Umbilical cord (tissue), 2 donors: ENCODE measurements around the gene CILP2. TPM values are rescaled to one million over a fixed set of nuclear protein-coding genes. Genes with fewer than 3 reads are reported as not detected.

ENCODE experiments used
- DNase-seq: peaks from one replicate; pipeline ENCODE4 v3.0.0-alpha.2; 2015; ENCODE audit warnings: low spot score
- total RNA-seq: library from RNA; depleted of rRNA; stranded (reverse); fragments of >200 nt; gene quantifications from one replicate; pipeline ENCODE4 v1.2.3, GENCODE V29; 2014; ENCODE audit warnings: low replicate concordance; ENCODE audit not compliant: insufficient read depth

CILP2 gene
- total RNA-seq, 1 donor from 2014 or later, result 20.5 TPM

- no peak for DNase-seq
Observed at GRCh38 chr19:19563348-19563848, 25.3 kb downstream of the CILP2 start.

GRCh38 chr19:19566306-19566705 lies 28.2 kb downstream of the CILP2 start:
- DNase-seq, result no peak

GRCh38 chr19:19567391-19567790 lies 29.3 kb downstream of the CILP2 start:
- DNase-seq, result no peak

- DNase-seq, result no peak
Observed at GRCh38 chr19:19568802-19569756, 31.0 kb downstream of the CILP2 start.

DNA sequence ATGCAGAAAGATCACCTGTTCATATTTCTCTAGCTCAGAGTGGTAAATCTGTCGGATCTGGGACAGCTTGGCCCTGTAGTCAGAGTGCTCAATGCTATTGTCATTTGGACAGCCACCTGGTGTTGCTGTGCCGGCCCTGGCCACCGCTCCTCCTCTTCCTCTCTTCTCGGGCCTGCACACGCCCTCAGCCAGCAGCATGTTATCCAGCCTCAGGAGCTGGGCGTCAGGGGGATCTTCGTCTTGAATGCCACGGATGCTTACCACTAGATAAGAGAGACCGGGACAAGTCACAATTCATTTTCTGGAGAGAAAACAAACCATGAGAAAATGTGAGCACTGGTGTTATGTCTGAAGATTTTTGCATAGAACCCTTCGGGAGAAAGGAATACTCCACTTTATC lies 32.5 kb downstream of the CILP2 start:
- no peak for DNase-seq

- DNase-seq, result no peak
Observed at GRCh38 chr19:19571071-19571786, 33.2 kb downstream of the CILP2 start.

- no peak for DNase-seq
Observed at GRCh38 chr19:19575411-19575810, 37.3 kb downstream of the CILP2 start.

DNA sequence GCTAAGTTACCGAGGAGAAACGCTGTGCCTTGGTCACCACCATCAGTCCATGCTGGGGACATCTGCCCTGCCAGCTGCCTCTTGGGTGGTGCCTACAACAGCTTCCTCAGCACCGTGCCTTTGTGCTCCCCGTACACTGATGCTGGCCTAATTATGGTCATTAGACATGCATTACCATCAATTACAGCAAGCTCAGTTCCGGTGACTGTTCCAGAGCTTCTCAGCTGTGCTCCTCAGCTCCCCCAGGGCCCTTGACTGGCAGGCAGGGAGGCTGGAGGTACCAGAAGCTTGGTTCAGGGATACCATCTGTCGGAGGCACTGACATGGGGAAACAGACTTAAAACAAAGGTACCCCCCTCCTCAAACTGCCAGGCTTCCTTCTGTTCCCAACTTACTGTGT lies 40.2 kb downstream of the CILP2 start:
- DNase-seq, result no peak

DNA sequence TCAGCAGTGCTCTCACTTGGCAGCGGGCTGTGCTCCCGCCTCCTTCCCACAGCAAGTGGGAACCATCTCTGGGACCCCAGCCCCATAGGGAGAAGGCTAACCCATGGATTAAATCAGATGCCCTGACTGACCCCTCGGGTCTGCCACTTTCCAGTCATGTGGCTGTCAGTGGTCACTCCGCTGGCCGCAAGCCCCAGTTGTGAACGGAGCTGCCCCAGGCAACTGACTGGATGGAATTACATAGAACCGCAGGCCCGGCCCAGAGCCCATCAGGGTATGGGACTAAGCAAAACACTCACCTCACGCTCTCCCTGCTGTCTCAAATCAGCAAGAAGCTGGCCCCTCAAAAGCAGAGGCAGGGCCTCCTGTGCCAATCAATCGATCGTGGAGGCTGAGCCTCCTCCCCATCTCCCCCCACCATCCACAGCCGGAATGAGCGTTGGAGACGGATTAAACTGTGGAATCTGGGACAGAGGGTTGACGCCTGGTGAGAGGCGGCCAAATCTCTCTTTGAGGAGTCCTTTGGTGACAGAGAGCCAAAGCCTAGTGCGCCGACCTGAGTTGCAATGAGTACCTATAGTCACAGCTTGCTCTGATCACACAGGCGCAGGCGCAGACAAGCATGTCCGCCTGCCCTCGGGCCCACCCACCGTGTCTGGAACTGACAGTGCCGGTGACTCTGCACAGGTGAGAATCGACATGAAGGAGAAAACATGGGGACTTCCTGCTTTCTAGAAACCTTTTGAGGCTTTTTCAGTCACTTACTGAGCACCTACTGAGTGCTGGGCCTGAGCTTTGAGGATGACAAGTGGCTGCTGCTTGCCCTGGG lies 41.7 kb downstream of the CILP2 start:
- no peak for DNase-seq

DNA sequence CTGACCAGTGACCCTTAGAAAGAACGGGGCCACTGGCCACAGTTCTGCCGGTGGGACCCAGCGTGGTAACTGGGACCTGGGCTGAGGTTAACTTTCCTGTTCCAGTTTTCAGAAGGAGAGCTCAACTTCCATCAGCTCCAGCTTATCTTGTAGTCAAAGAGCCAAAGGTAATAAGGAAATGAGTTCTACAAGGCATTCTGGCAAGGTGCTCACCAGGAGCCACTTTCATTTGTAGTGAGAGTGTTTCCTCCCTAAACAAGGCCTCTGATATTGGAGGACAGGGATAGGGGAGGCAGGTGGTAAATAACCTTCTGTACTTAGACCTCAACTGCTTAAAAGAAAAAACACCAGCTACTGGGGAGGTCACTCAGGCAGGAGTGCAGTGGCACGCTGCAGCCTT lies 42.4 kb downstream of the CILP2 start:
- no peak for DNase-seq

GRCh38 chr19:19581391-19581790 lies 43.3 kb downstream of the CILP2 start:
- no peak for DNase-seq

DNA sequence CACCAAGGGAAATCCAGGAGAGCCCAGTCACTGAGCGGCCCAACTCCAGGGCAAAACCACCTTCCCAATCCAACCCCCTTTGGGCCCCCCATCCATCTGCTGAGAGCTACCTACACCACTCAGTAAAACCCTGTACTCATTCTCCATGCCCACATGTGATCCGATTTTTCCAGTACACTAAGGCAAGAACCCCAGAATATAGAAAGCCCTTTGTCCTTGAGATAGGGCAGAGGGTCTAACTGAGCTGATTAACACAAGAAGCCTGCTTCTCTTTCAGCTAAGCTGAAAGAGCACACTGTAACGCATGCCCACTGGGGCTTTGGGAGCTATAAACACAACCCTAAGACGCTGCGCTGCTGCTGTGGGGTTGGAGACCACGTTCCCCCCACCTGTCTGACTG lies 44.4 kb downstream of the CILP2 start:
- no peak for DNase-seq

- no peak for DNase-seq
Observed at GRCh38 chr19:19584356-19584755, 46.3 kb downstream of the CILP2 start.

DNA sequence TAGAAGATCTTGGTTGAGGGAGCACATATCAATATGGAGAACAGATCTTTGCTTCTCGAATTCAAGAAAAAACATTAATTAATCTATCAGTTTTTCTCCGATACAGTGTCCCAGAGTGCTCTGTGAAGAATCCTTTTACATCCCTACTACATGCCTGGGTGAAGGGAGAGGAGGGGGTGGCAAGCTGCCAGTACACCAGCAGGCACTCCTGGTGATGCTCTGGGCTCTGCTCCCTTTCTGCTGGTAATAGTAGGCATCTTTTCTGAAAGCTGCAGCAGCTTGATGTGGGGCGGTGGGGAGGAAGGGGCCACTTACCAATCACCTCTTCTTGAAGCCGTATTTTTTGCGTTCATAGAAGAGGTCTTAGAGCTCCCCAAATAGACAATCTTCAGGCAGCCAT lies 49.7 kb downstream of the CILP2 start:
- no peak for DNase-seq

GRCh38 chr19:19588546-19588945 lies 50.5 kb downstream of the CILP2 start:
- DNase-seq, result no peak

- peak; percentile 73 for DNase-seq
Observed at GRCh38 chr19:19591133-19591825, 53.2 kb downstream of the CILP2 start.

GRCh38 chr19:19592690-19593089 lies 54.6 kb downstream of the CILP2 start:
- no peak for DNase-seq

DNA sequence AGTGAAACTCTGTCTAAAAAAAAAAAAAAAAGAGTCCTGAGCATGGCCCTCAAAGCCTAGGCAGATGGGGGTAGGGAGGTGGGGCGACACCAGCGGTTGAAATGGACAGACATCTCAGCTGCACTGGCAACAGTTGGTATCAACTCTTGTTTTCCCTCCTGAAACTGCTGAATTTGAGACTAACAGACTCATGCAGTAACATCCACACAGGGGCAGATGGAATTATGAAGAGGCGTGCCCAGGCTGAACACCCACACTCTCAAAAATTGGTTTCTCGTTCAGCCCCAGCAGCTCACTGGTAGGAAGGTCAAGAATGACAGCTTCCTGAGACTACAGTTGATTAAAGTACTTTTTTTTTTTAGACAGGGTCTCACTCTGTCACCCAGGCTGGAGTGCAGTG lies 56.3 kb downstream of the CILP2 start:
- no peak for DNase-seq

- DNase-seq, result no peak
Observed at GRCh38 chr19:19595171-19595701, 57.2 kb downstream of the CILP2 start.
